ENCODE results near the gene SLC34A1. TPM values are rescaled to one million over a fixed set of nuclear protein-coding genes. Genes with fewer than 3 reads are reported as not detected.
"Not testable (repeated sequence)": the region's sequence is repeated elsewhere in the genome, so short reads cannot be mapped to it uniquely, and the experiment has no call there.

The SLC34A1 gene
- not detected for polyA plus RNA-seq (ENCODE audit: low read depth in 6 of 6)

GRCh38 chr5:177384134-177384533 is at the start of gene SLC34A1:
Gene SLC34A1, plus strand, starts transcription at chr5:177384434. Its CDS starts 1,308 bp downstream, at chr5:177385742.
- DNase-seq (no peak), ATAC-seq (ENCODE audit: low read depth in 2 of 2) (no peak)
- Mint-ChIP-seq H3K4me3 (no peak within 1 kb of the TSS), H3K9me3 (no peaks in the 10 kb centered on the region), H3K4me1 (peaks cover 3 to 13% (median 12%) of the 10 kb centered on the region in 3 donors), H3K27ac (peak within 1 kb of the TSS in 1 of 6 donors; percentile 32), H3K36me3 (no peaks in the 10 kb centered on the region), H3K27me3 (peaks cover 7 to 31% (median 29%) of the 10 kb centered on the region in 3 donors)

GRCh38 chr5:177334781-177335700 is 49.2 kb upstream of the SLC34A1 start:
- Mint-ChIP-seq H3K4me1 (peaks cover 33 to 49% (median 37%) of the 10 kb centered on the region in 3 donors), H3K9me3 (no peaks in the 10 kb centered on the region), H3K36me3 (peaks cover 7 to 24% of the 10 kb centered on the region in 2 donors), H3K4me3 (peak overlapping the region in 1 of 8 donors; percentile 6), H3K27me3 (no peaks in the 10 kb centered on the region), H3K27ac (peak overlapping the region in 1 of 6 donors; percentile 49)
- DNase-seq: no peak
- ATAC-seq (ENCODE audit: low read depth in 2 of 2): no peak

- H3K27ac Mint-ChIP-seq: peak overlapping the region in 2 of 6 donors; percentile 58 to 89
- no peak for ATAC-seq (ENCODE audit: low read depth in 2 of 2)
- H3K4me3 Mint-ChIP-seq: no peak overlapping the region
- DNase-seq: no peak
- peaks cover 28 to 45% (median 32%) of the 10 kb centered on the region in 3 donors for H3K4me1 Mint-ChIP-seq
- H3K27me3 Mint-ChIP-seq: no peaks in the 10 kb centered on the region
- H3K36me3 Mint-ChIP-seq: peaks cover 7 to 25% of the 10 kb centered on the region in 2 donors
- no peaks in the 10 kb centered on the region for H3K9me3 Mint-ChIP-seq
These were observed 48.6 kb upstream of the SLC34A1 start for GRCh38 chr5:177335701-177336065.

- H3K27ac Mint-ChIP-seq: peak overlapping the region in 3 of 6 donors; percentile 58 to 93 (median 59)
- H3K4me1 Mint-ChIP-seq: peaks cover 23 to 40% (median 27%) of the 10 kb centered on the region in 3 donors
- H3K27me3 Mint-ChIP-seq: no peaks in the 10 kb centered on the region
- H3K36me3 Mint-ChIP-seq: peaks cover 7 to 25% of the 10 kb centered on the region in 2 donors
- no peaks in the 10 kb centered on the region for H3K9me3 Mint-ChIP-seq
- DNase-seq: no peak
- peak; percentile 43 to 52 for ATAC-seq (ENCODE audit: low read depth in 2 of 2)
- no peak overlapping the region for H3K4me3 Mint-ChIP-seq
These were observed 48.1 kb upstream of the SLC34A1 start for GRCh38 chr5:177336112-177336511.

GRCh38 chr5:177336603-177337494 is 47.4 kb upstream of the SLC34A1 start:
- ATAC-seq (ENCODE audit: low read depth in 2 of 2) (no peak), DNase-seq (no peak)
- H3K4me3 Mint-ChIP-seq: peak overlapping the region in 1 of 8 donors; percentile 63
- H3K4me1 Mint-ChIP-seq: peaks cover 16 to 33% (median 20%) of the 10 kb centered on the region in 3 donors
- peak overlapping the region in 2 of 6 donors; percentile 47 to 93 for H3K27ac Mint-ChIP-seq
- H3K27me3 Mint-ChIP-seq: no peaks in the 10 kb centered on the region
- peaks cover 7 to 25% of the 10 kb centered on the region in 2 donors for H3K36me3 Mint-ChIP-seq
- no peaks in the 10 kb centered on the region for H3K9me3 Mint-ChIP-seq

- DNase-seq (no peak), ATAC-seq (ENCODE audit: low read depth in 2 of 2) (no peak)
- Mint-ChIP-seq H3K27me3 (no peaks in the 10 kb centered on the region), H3K9me3 (no peaks in the 10 kb centered on the region), H3K27ac (no peak overlapping the region), H3K36me3 (peaks cover 7 to 25% of the 10 kb centered on the region in 2 donors), H3K4me3 (no peak overlapping the region), H3K4me1 (peaks cover 8 to 22% (median 19%) of the 10 kb centered on the region in 3 donors)
These were observed 45.8 kb upstream of the SLC34A1 start for GRCh38 chr5:177338251-177339106.

GRCh38 chr5:177339107-177339638 is 45.1 kb upstream of the SLC34A1 start:
- Mint-ChIP-seq H3K4me3 (no peak overlapping the region), H3K27ac (peak overlapping the region in 1 of 6 donors; percentile 50)
- no peak for ATAC-seq (ENCODE audit: low read depth in 2 of 2)

GRCh38 chr5:177343000-177343399 is 41.2 kb upstream of the SLC34A1 start:
- Mint-ChIP-seq H3K36me3 (peaks cover 7 to 11% of the 10 kb centered on the region in 2 donors), H3K4me1 (peaks cover 13 to 24% (median 19%) of the 10 kb centered on the region in 3 donors)

More at GRCh38 chr5:177339107-177339638, 45.1 kb upstream of the SLC34A1 start:
- H3K4me1 Mint-ChIP-seq: peaks cover 3 to 19% (median 17%) of the 10 kb centered on the region in 3 donors
- no peak for DNase-seq
- no peaks in the 10 kb centered on the region for H3K9me3 Mint-ChIP-seq
- no peaks in the 10 kb centered on the region for H3K27me3 Mint-ChIP-seq
- peaks cover 7 to 21% of the 10 kb centered on the region in 2 donors for H3K36me3 Mint-ChIP-seq

GRCh38 chr5:177343777-177344176 is 40.5 kb upstream of the SLC34A1 start:
- Mint-ChIP-seq H3K27ac (peak overlapping the region in 1 of 6 donors; percentile 9), H3K4me1 (peaks cover 13 to 24% (median 19%) of the 10 kb centered on the region in 3 donors), H3K36me3 (peaks cover 7 to 11% of the 10 kb centered on the region in 2 donors), H3K9me3 (no peaks in the 10 kb centered on the region), H3K4me3 (no peak overlapping the region), H3K27me3 (no peaks in the 10 kb centered on the region)
- DNase-seq: no peak
- ATAC-seq (ENCODE audit: low read depth in 2 of 2): no peak

More at GRCh38 chr5:177343000-177343399, 41.2 kb upstream of the SLC34A1 start:
- not testable (repeated sequence) for H3K27me3 Mint-ChIP-seq; DNase-seq; H3K9me3 Mint-ChIP-seq; ATAC-seq (ENCODE audit: low read depth in 2 of 2); H3K4me3 Mint-ChIP-seq; H3K27ac Mint-ChIP-seq

GRCh38 chr5:177344891-177345290 is 39.3 kb upstream of the SLC34A1 start:
- Mint-ChIP-seq H3K27me3 (no peaks in the 10 kb centered on the region), H3K27ac (no peak overlapping the region), H3K4me3 (no peak overlapping the region), H3K9me3 (no peaks in the 10 kb centered on the region), H3K36me3 (peaks cover 5 to 9% of the 10 kb centered on the region in 2 donors), H3K4me1 (peaks cover 15 to 32% (median 29%) of the 10 kb centered on the region in 3 donors)
- ATAC-seq (ENCODE audit: low read depth in 2 of 2) (no peak), DNase-seq (no peak)

- H3K4me3 Mint-ChIP-seq: peak overlapping the region in 2 of 8 donors; percentile 18 to 33
- H3K36me3 Mint-ChIP-seq: peaks cover 4 to 11% of the 10 kb centered on the region in 2 donors
- H3K27ac Mint-ChIP-seq: peak overlapping the region in 1 of 6 donors; percentile 52
These were observed 37.4 kb upstream of the SLC34A1 start for GRCh38 chr5:177346820-177347219.

GRCh38 chr5:177347699-177348098 is 36.5 kb upstream of the SLC34A1 start:
- H3K4me3 Mint-ChIP-seq: peak overlapping the region in 1 of 8 donors; percentile 33
- H3K4me1 Mint-ChIP-seq: peaks cover 26 to 52% (median 46%) of the 10 kb centered on the region in 3 donors
- ATAC-seq (ENCODE audit: low read depth in 2 of 2) (no peak), DNase-seq (no peak)
- H3K27ac Mint-ChIP-seq: no peak overlapping the region
- no peaks in the 10 kb centered on the region for H3K9me3 Mint-ChIP-seq
- H3K36me3 Mint-ChIP-seq: peaks cover 4 to 11% of the 10 kb centered on the region in 2 donors
- no peaks in the 10 kb centered on the region for H3K27me3 Mint-ChIP-seq

More at GRCh38 chr5:177346820-177347219, 37.4 kb upstream of the SLC34A1 start:
- ATAC-seq (ENCODE audit: low read depth in 2 of 2) (no peak), DNase-seq (no peak)
- Mint-ChIP-seq H3K27me3 (no peaks in the 10 kb centered on the region), H3K9me3 (no peaks in the 10 kb centered on the region), H3K4me1 (peaks cover 26 to 43% (median 41%) of the 10 kb centered on the region in 3 donors)
